Measurements from ENCODE around the gene ZSCAN25. TPM values are rescaled to one million over a fixed set of nuclear protein-coding genes. Genes with fewer than 3 reads are reported as not detected.

The ZSCAN25 gene
- total RNA-seq, 1 experiment from 2014 or later = 17.6 TPM

GRCh38 chr7:99674995-99675742 lies 58.4 kb downstream of the ZSCAN25 start:
- peaks cover 3% of the 10 kb centered on the region for H3K9me3 Mint-ChIP-seq (ENCODE audit: unreplicated experiment)
- no peak overlapping the region for H3K4me3 Mint-ChIP-seq (ENCODE audit: unreplicated experiment)
- BruUV-seq (replicated peaks) = no TSS peak
- intact Hi-C loops (cut with micrococcal nuclease) = no loop called here
- TF ChIP-seq, protein P1, sequence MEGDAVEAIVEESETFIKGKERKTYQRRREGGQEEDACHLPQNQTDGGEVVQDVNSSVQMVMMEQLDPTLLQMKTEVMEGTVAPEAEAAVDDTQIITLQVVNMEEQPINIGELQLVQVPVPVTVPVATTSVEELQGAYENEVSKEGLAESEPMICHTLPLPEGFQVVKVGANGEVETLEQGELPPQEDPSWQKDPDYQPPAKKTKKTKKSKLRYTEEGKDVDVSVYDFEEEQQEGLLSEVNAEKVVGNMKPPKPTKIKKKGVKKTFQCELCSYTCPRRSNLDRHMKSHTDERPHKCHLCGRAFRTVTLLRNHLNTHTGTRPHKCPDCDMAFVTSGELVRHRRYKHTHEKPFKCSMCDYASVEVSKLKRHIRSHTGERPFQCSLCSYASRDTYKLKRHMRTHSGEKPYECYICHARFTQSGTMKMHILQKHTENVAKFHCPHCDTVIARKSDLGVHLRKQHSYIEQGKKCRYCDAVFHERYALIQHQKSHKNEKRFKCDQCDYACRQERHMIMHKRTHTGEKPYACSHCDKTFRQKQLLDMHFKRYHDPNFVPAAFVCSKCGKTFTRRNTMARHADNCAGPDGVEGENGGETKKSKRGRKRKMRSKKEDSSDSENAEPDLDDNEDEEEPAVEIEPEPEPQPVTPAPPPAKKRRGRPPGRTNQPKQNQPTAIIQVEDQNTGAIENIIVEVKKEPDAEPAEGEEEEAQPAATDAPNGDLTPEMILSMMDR (IDR thresholded peaks at IDR 0.05; ENCODE audit: unreplicated experiment) = no peak
- POLR2A ChIA-PET = interaction anchor here (0.7 kb wide), 1 partner anchor 58 kb away, joined by 3 read pairs; the partner anchor contains the start of gene ZSCAN25
- no peak for DNase-seq (ENCODE audit: unreplicated experiment)
- H3K36me3 Mint-ChIP-seq (ENCODE audit: insufficient read depth, unreplicated experiment) = no peaks in the 10 kb centered on the region
- peaks cover 20% of the 10 kb centered on the region for H3K4me1 Mint-ChIP-seq (ENCODE audit: insufficient read depth, unreplicated experiment)
- H3K27ac Mint-ChIP-seq (ENCODE audit: low read depth, unreplicated experiment) = peak overlapping the region; percentile 11
- CTCF ChIA-PET = no interaction called here
- H3K27me3 Mint-ChIP-seq (ENCODE audit: insufficient read depth, unreplicated experiment) = no peaks in the 10 kb centered on the region

DNA sequence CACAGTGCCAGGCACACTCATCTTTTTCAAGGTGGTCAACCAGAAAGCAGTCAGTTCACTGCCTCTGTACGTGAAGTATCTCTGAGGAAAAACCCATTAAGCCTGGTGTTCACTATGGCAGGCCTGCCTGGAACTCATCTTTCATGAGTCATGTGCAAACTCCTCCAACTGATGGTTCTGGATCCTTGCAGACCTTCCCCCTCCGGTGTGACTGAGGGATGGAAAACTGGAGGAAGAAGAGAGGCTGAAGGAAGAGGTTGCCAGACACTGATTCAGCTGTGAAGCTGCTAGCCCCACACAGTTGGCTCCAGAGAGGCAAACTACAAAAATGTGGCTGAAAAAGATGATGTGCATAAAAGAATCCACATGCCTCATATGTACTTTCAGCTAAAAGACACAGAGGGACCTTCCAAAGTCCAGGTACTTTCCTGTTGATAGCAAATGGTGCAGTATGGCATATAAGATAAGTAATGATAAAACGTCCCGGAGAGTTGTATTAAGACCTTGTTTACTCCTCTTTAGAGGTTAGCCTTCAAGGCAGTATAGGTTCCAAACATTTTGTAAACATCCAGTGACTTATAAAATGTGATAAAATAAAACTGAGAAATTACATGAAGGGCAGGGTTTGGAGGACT lies 60.4 kb downstream of the ZSCAN25 start:
- POLR2A ChIA-PET = interaction anchor here (0.7 kb wide), 1 partner anchor 44 kb away, joined by 3 read pairs; no protein-coding TSS in a partner anchor
- no TSS peak for BruUV-seq (replicated peaks)
- H3K4me1 Mint-ChIP-seq (ENCODE audit: insufficient read depth, unreplicated experiment) = peaks cover 20% of the 10 kb centered on the region
- H3K36me3 Mint-ChIP-seq (ENCODE audit: insufficient read depth, unreplicated experiment) = no peaks in the 10 kb centered on the region
- H3K27ac Mint-ChIP-seq (ENCODE audit: low read depth, unreplicated experiment) = no peak overlapping the region
- TF ChIP-seq, protein P1 (IDR thresholded peaks at IDR 0.05; ENCODE audit: unreplicated experiment) = no peak
- peaks cover 10% of the 10 kb centered on the region for H3K9me3 Mint-ChIP-seq (ENCODE audit: unreplicated experiment)
- H3K27me3 Mint-ChIP-seq (ENCODE audit: insufficient read depth, unreplicated experiment) = no peaks in the 10 kb centered on the region
- DNase-seq (ENCODE audit: unreplicated experiment) = no peak
- intact Hi-C loops (cut with micrococcal nuclease) = no loop called here
- CTCF ChIA-PET = interaction anchor here (0.6 kb wide), 1 partner anchor 293 kb away, joined by 3 read pairs; no protein-coding TSS in a partner anchor
- H3K4me3 Mint-ChIP-seq (ENCODE audit: unreplicated experiment) = no peak overlapping the region

GRCh38 chr7:99677648-99678045 lies 60.9 kb downstream of the ZSCAN25 start:
- Mint-ChIP-seq H3K4me1 (ENCODE audit: insufficient read depth, unreplicated experiment) (peaks cover 20% of the 10 kb centered on the region), H3K9me3 (ENCODE audit: unreplicated experiment) (peaks cover 12% of the 10 kb centered on the region), H3K27me3 (ENCODE audit: insufficient read depth, unreplicated experiment) (no peaks in the 10 kb centered on the region), H3K36me3 (ENCODE audit: insufficient read depth, unreplicated experiment) (no peaks in the 10 kb centered on the region), H3K27ac (ENCODE audit: low read depth, unreplicated experiment) (no peak overlapping the region), H3K4me3 (ENCODE audit: unreplicated experiment) (no peak overlapping the region)
- no peak for DNase-seq (ENCODE audit: unreplicated experiment)
- intact Hi-C loops (cut with micrococcal nuclease) = no loop called here
- TF ChIP-seq, protein P1 (IDR thresholded peaks at IDR 0.05; ENCODE audit: unreplicated experiment) = no peak
- BruUV-seq (replicated peaks) = no TSS peak
- ChIA-PET POLR2A (no interaction called here), CTCF (interaction anchor here (0.6 kb wide), 1 partner anchor 292 kb away, joined by 3 read pairs; no protein-coding TSS in a partner anchor)

DNA sequence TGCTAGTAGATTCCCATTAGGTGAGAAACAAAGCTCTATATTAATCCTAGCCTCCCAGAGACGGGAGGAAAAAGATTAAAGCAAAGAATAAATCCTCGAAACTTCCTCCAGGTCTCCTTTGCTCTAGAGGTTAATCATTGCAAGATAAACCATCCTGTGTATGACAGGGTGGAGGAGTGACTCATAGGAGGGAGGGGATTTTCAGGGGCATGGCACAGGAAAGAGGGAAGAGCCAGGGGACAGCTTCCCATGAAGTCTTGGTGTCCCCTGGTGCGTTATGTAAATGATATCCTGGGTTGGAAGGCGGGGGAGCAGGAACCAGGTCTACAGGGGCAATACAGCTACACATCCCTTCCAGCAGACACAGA lies 62.3 kb downstream of the ZSCAN25 start:
- Mint-ChIP-seq H3K9me3 (ENCODE audit: unreplicated experiment) (peaks cover 25% of the 10 kb centered on the region), H3K36me3 (ENCODE audit: insufficient read depth, unreplicated experiment) (no peaks in the 10 kb centered on the region), H3K4me1 (ENCODE audit: insufficient read depth, unreplicated experiment) (peaks cover 16% of the 10 kb centered on the region), H3K27ac (ENCODE audit: low read depth, unreplicated experiment) (no peak overlapping the region), H3K27me3 (ENCODE audit: insufficient read depth, unreplicated experiment) (no peaks in the 10 kb centered on the region), H3K4me3 (ENCODE audit: unreplicated experiment) (no peak overlapping the region)
- ChIA-PET CTCF (no interaction called here), POLR2A (interaction anchor here (1.0 to 2.1 kb wide), 6 partner anchors 16 to 62 kb away, joined by 3 to 11 read pairs (median 6); no protein-coding TSS in a partner anchor)
- TF ChIP-seq, protein P1 (IDR thresholded peaks at IDR 0.05; ENCODE audit: unreplicated experiment) = no peak
- no TSS peak for BruUV-seq (replicated peaks)
- intact Hi-C loops (cut with micrococcal nuclease) = no loop called here
- DNase-seq (ENCODE audit: unreplicated experiment) = peak; percentile 42
